ENCODE measurements around the gene FGF21. TPM values are rescaled to one million over a fixed set of nuclear protein-coding genes. Genes with fewer than 3 reads are reported as not detected.

FGF21 gene
- total RNA-seq, 1 experiment from 2014 or later = 0.35 TPM

DNA sequence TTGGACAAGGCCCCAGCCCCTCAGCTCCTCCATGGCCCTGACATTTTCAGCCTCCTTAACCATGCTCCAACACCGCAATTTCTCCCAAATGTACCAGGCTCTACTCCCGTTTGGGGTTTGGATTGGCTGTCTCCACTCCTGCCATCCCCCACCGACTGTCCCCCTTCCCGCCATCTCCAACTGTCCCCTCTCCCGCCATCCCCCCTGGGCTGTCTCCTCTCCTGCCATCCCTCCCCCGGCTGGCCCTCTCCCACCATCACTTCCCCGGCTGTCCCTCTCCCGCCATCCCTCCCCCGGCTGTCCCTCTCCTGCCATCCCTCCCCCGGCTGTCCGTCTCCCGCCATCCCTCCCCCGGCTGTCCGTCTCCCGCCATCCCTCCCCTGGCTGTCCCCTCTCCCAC lies 50.1 kb downstream of the FGF21 start:
- DNase-seq = peak; percentile 42
- Histone ChIP-seq H3K27me3 (ENCODE audit: control insufficient read depth, insufficient read depth, low read length) (peaks cover 6% of the 10 kb centered on the region; the same call in 1 of the 2 replicates), H3K36me3 (replicated peaks; ENCODE audit: control insufficient read depth, insufficient read depth, low read length) (0 out of 2 replicates have a peak, but pooled peaks cover 1% of the 10 kb centered on the region), H3K4me3 (ENCODE audit: insufficient read depth, low read depth, low read length) (no peak overlapping the region)

DNA sequence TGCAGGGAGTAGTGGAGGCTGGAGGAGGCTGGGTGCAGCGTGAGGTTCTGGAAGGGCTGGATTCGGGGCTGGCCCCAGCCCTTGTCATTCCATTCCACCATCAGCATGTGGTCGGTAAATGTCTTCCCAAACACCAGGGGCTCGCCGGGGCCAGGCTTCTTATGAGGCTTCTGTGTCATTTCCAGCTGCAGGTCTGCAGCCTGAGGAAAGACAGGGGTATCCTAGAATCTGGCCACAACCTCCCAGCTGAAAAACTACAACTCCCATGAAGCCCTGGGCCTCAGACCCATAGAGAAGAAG lies 51.1 kb downstream of the FGF21 start:
- DNase-seq = peak; percentile 93
- Histone ChIP-seq H3K36me3 (replicated peaks; ENCODE audit: control insufficient read depth, insufficient read depth, low read length) (0 out of 2 replicates have a peak, but pooled peaks cover 1% of the 10 kb centered on the region), H3K4me3 (ENCODE audit: insufficient read depth, low read depth, low read length) (no peak overlapping the region), H3K27me3 (ENCODE audit: control insufficient read depth, insufficient read depth, low read length) (peaks cover 6% of the 10 kb centered on the region; the same call in 1 of the 2 replicates)

GRCh38 chr19:48806818-48807589 lies 51.7 kb downstream of the FGF21 start:
- DNase-seq = peak; percentile 86
- Histone ChIP-seq H3K27me3 (ENCODE audit: control insufficient read depth, insufficient read depth, low read length) (peaks cover 6% of the 10 kb centered on the region; the same call in 1 of the 2 replicates), H3K36me3 (replicated peaks; ENCODE audit: control insufficient read depth, insufficient read depth, low read length) (0 out of 2 replicates have a peak, but pooled peaks cover 1% of the 10 kb centered on the region), H3K4me3 (ENCODE audit: insufficient read depth, low read depth, low read length) (no peak overlapping the region)

DNA sequence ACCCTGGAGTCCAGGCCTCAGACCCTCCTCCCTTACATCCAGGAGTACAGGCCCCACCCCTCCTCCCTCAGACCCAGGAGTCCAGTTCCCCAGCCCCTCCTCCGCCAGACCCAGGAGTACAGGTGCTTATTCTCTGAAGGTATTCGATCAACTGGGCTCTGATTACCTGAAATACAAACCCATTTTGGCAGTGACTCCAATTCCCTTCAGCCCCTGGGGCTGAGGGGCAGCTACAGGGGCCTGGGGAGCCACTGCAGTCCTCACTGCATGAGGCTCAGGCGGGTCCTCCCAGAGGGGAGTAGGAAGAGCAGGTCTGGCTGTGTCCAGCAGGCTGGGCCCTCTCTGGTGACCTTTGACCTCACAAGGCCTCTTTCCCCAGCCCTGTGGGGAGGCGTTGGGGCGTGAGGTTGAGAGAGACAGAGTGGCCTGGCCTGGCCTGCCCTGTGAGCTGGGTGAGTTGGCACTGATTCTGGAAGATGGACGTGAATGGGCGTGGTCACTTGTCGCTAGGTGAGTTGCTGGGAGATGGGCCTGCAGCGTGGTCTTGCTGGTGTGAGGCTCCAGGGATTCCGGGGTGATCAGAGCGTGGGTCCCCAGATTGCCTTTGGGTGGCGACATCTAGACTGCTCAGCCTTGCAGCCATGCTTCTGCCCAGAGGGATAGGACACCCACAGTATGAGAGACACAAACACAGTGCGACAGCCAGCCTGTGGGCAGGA lies 52.4 kb downstream of the FGF21 start:
- peaks cover 6% of the 10 kb centered on the region; the same call in 1 of the 2 replicates for H3K27me3 ChIP-seq (ENCODE audit: control insufficient read depth, insufficient read depth, low read length)
- no peak overlapping the region for H3K4me3 ChIP-seq (ENCODE audit: insufficient read depth, low read depth, low read length)
- DNase-seq = peak; percentile 71
- 0 out of 2 replicates have a peak, but pooled peaks cover 1% of the 10 kb centered on the region for H3K36me3 ChIP-seq (replicated peaks; ENCODE audit: control insufficient read depth, insufficient read depth, low read length)

Other genes starting within 250 kb of the FGF21 start
- gene LMTK3, start 243.7 kb upstream of the FGF21 start, total RNA-seq (2014; rRNA removed; shearing (Covaris generic)) = 3.0 and 3.6 TPM in 2 replicates
- 1.8 and 2.8 TPM in 2 replicates for gene SULT2B1, start 203.4 kb upstream of the FGF21 start, total RNA-seq (2014; rRNA removed; shearing (Covaris generic))
- gene SPACA4, start 148.8 kb upstream of the FGF21 start, total RNA-seq (2014; rRNA removed; shearing (Covaris generic)) = not detected in 2 replicates
- 3.8 and 4.0 TPM in 2 replicates for gene FAM83E, start 140.4 kb upstream of the FGF21 start, total RNA-seq (2014; rRNA removed; shearing (Covaris generic))
- gene RPL18, start 136.3 kb upstream of the FGF21 start, total RNA-seq (2014; rRNA removed; shearing (Covaris generic)) = 3,978 and 5,156 TPM in 2 replicates
- 10.9 and 26.4 TPM in 2 replicates for gene SPHK2, start 136.0 kb upstream of the FGF21 start, total RNA-seq (2014; rRNA removed; shearing (Covaris generic))
- 11.2 and 18.2 TPM in 2 replicates for gene DBP, start 118.1 kb upstream of the FGF21 start, total RNA-seq (2014; rRNA removed; shearing (Covaris generic))
- gene CA11, start 109.3 kb upstream of the FGF21 start, total RNA-seq (2014; rRNA removed; shearing (Covaris generic)) = 10.8 and 24.0 TPM in 2 replicates
- 0.15 TPM in 1 of 2 replicates, not detected in the other for gene NTN5, start 82.5 kb upstream of the FGF21 start, total RNA-seq (2014; rRNA removed; shearing (Covaris generic))
- 0.78 and 1.8 TPM in 2 replicates for gene FUT2, start 59.6 kb upstream of the FGF21 start, total RNA-seq (2014; rRNA removed; shearing (Covaris generic))
- gene MAMSTR, start 35.8 kb upstream of the FGF21 start, total RNA-seq (2014; rRNA removed; shearing (Covaris generic)) = 1.7 and 2.4 TPM in 2 replicates
- 4.5 and 4.6 TPM in 2 replicates for gene RASIP1, start 14.9 kb upstream of the FGF21 start, total RNA-seq (2014; rRNA removed; shearing (Covaris generic))
- gene IZUMO1, start 8.6 kb upstream of the FGF21 start, total RNA-seq (2014; rRNA removed; shearing (Covaris generic)) = 0.18 and 0.24 TPM in 2 replicates
- 6.1 and 8.2 TPM in 2 replicates for gene FUT1, start 2.9 kb upstream of the FGF21 start, total RNA-seq (2014; rRNA removed; shearing (Covaris generic))
- gene BCAT2, start 55.5 kb downstream of the FGF21 start, total RNA-seq (2014; rRNA removed; shearing (Covaris generic)) = 31.5 and 40.0 TPM in 2 replicates
- 9.9 and 18.0 TPM in 2 replicates for gene HSD17B14, start 81.0 kb downstream of the FGF21 start, total RNA-seq (2014; rRNA removed; shearing (Covaris generic))
- 20.6 and 25.6 TPM in 2 replicates for gene PLEKHA4, start 113.1 kb downstream of the FGF21 start, total RNA-seq (2014; rRNA removed; shearing (Covaris generic))
- 20.3 and 21.6 TPM in 2 replicates for gene PPP1R15A, start 116.9 kb downstream of the FGF21 start, total RNA-seq (2014; rRNA removed; shearing (Covaris generic))
- gene TULP2, start 143.2 kb downstream of the FGF21 start, total RNA-seq (2014; rRNA removed; shearing (Covaris generic)) = 0.52 and 1.1 TPM in 2 replicates
- gene NUCB1, start 144.8 kb downstream of the FGF21 start, total RNA-seq (2014; rRNA removed; shearing (Covaris generic)) = 173 and 203 TPM in 2 replicates
- not detected in 2 replicates for gene DHDH, start 178.2 kb downstream of the FGF21 start, total RNA-seq (2014; rRNA removed; shearing (Covaris generic))
- 57.8 and 72.6 TPM in 2 replicates for gene BAX, start 199.4 kb downstream of the FGF21 start, total RNA-seq (2014; rRNA removed; shearing (Covaris generic))
- gene FTL, start 209.8 kb downstream of the FGF21 start, total RNA-seq (2014; rRNA removed; shearing (Covaris generic)) = 2,437 and 3,282 TPM in 2 replicates
- 35.2 and 50.2 TPM in 2 replicates for gene GYS1, start 237.8 kb downstream of the FGF21 start, total RNA-seq (2014; rRNA removed; shearing (Covaris generic))
- gene RUVBL2, start 238.4 kb downstream of the FGF21 start, total RNA-seq (2014; rRNA removed; shearing (Covaris generic)) = 256 and 327 TPM in 2 replicates

Measured in H7 (cell line).